ENCODE measurements around the gene PANX2. TPM values are rescaled to one million over a fixed set of nuclear protein-coding genes. Genes with fewer than 3 reads are reported as not detected.

PANX2 gene
- total and polyA plus RNA-seq, 8 donors: 0.25 to 1.8 (median 1.1) TPM; not detected in 3

DNA sequence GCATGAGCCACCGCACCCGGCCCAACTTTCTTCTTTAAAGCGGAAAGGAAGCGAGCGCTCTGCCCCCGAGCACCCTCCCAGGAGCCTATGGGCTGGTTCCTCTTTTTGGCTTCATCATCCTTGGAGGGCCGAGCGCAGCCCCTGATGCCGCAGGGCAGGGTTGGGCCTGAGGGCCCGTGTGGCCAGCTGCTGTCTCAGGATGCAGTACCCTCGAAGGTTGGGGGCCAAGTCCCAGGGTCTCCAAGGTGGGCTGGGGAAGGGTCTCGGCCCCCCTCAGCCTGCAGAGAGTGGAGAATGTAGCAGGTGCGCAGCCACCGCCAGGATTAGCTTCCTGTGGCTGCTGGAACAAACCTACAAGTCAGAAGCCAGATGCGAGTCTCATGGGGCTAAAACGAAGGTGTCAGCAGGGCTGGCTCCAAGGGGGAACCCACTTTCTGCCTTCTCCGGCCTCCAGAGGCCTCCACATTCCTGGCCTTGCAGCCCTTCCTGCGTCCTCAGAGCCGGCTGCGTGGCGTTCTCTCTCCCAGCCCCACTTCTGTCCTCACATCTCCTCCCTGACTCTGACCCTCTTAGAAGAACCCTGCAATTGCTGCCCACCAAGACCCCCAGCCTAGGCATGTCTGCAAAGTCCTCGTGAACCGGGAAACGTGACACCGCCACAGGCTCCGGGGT, 2.9 kb downstream of the PANX2 start:
- no peak for DNase-seq
- no peaks in the 10 kb centered on the region for H3K36me3 ChIP-seq
- TF ChIP-seq POLR2A (IDR thresholded peaks at IDR 0.05) (no peak), EP300 (IDR thresholded peaks at IDR 0.05) (no peak), POLR2AphosphoS5 (IDR thresholded peaks at IDR 0.05) (no peak)
- TF ChIP-seq, protein P1, sequence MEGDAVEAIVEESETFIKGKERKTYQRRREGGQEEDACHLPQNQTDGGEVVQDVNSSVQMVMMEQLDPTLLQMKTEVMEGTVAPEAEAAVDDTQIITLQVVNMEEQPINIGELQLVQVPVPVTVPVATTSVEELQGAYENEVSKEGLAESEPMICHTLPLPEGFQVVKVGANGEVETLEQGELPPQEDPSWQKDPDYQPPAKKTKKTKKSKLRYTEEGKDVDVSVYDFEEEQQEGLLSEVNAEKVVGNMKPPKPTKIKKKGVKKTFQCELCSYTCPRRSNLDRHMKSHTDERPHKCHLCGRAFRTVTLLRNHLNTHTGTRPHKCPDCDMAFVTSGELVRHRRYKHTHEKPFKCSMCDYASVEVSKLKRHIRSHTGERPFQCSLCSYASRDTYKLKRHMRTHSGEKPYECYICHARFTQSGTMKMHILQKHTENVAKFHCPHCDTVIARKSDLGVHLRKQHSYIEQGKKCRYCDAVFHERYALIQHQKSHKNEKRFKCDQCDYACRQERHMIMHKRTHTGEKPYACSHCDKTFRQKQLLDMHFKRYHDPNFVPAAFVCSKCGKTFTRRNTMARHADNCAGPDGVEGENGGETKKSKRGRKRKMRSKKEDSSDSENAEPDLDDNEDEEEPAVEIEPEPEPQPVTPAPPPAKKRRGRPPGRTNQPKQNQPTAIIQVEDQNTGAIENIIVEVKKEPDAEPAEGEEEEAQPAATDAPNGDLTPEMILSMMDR (IDR thresholded peaks at IDR 0.05): no peak
- peaks cover 16 to 96% (median 34%) of the 10 kb centered on the region in 3 donors for H3K27me3 ChIP-seq
- H3K27ac ChIP-seq: no peak overlapping the region
- peaks cover 13 to 23% (median 19%) of the 10 kb centered on the region in 4 donors for H3K4me1 ChIP-seq
- no peak overlapping the region for H3K4me3 ChIP-seq
- 77 to 84% (median 81%) methylated on average over 24 to 26 of the region's 26 CpGs for WGBS, 5 donors
- H3K9me3 ChIP-seq: no peaks in the 10 kb centered on the region
- intact Hi-C loops (cut with DNase I; ENCODE audit: low total_unique reads): no loop called here

DNA sequence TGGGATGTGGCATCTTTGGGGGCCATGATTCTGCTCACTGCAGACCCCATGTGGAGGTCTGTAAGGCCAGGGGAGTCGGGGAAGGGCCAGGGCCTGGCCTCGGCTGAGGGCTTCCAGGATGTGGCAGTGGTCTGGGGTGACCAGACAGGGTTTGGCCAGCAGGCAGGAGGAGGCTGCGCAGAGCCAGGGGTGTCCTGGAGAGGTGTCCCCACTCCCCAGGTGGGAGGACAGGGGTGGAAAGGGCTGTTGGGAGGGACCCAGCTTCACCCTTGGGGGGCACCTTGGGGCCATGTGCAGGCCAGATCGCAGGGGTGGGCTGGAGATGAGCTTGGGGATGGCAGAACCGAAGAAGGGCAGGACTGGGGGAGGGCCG, 3.4 kb downstream of the PANX2 start:
- Histone ChIP-seq H3K27ac (no peak overlapping the region), H3K4me1 (peaks cover 13 to 23% (median 19%) of the 10 kb centered on the region in 4 donors), H3K9me3 (no peaks in the 10 kb centered on the region), H3K27me3 (peaks cover 18 to 96% (median 31%) of the 10 kb centered on the region in 3 donors), H3K36me3 (no peaks in the 10 kb centered on the region), H3K4me3 (no peak overlapping the region)
- intact Hi-C loops (cut with DNase I; ENCODE audit: low total_unique reads): no loop called here
- WGBS, 5 donors: 86 to 96% (median 94%) methylated on average over 4 to 6 of the region's 6 CpGs
- DNase-seq: no peak
- TF ChIP-seq, protein P1 (IDR thresholded peaks at IDR 0.05): no peak
- no peak for TF ChIP-seq POLR2AphosphoS5 (IDR thresholded peaks at IDR 0.05)
- TF ChIP-seq POLR2A (IDR thresholded peaks at IDR 0.05): no peak
- no peak for TF ChIP-seq EP300 (IDR thresholded peaks at IDR 0.05)

DNA sequence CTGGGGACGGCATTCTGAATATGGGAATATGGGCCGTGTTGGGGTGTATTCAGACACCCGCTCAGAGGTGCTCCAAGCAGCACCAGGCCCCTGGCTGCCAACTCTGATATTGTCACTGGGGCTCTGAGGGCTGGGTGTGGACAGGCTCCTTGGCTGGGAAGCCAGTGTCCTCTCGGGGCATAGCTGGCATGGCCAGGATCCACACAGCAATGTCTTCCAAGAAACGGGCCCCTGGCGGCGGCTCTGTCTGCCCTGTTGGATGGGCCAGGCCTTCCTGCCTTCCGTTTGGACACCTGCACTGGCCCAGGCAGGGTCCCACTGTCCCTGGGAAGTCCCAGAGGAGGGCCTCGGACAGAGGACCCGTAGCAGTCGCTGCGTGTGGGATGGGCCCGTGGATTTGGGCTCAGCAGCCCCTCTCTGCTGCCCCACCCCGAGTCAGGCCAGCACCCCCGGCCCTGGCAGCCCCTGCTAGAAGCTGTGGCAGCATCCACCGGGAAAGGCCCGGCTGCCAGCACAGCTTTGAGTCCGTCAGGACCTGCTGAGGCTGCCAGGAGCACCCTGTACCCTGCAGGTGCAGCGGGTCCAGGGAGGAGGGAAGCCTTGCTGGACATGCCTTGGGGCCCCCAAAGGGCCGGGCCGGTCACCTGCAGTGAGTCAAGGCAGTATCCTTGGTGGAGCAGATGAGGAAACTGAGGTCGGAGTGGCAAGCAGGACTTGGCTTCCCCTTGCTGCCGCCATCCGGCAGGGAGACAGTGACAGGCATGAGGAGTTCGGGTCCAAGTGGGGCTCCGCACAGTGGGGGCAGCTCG, 4.1 kb downstream of the PANX2 start:
- Histone ChIP-seq H3K4me1 (peaks cover 9 to 18% (median 14%) of the 10 kb centered on the region in 4 donors), H3K36me3 (no peaks in the 10 kb centered on the region), H3K27me3 (peaks cover 17 to 96% (median 25%) of the 10 kb centered on the region in 3 donors), H3K9me3 (no peaks in the 10 kb centered on the region), H3K4me3 (no peak overlapping the region), H3K27ac (no peak overlapping the region)
- no peak for TF ChIP-seq EP300 (IDR thresholded peaks at IDR 0.05)
- no peak for TF ChIP-seq POLR2A (IDR thresholded peaks at IDR 0.05)
- TF ChIP-seq, protein P1 (IDR thresholded peaks at IDR 0.05): no peak
- TF ChIP-seq POLR2AphosphoS5 (IDR thresholded peaks at IDR 0.05): no peak
- DNase-seq: no peak
- 83 to 88% (median 87%) methylated on average over 15 to 27 of the region's 27 CpGs for WGBS, 5 donors
- intact Hi-C loops (cut with DNase I; ENCODE audit: low total_unique reads): no loop called here

DNA sequence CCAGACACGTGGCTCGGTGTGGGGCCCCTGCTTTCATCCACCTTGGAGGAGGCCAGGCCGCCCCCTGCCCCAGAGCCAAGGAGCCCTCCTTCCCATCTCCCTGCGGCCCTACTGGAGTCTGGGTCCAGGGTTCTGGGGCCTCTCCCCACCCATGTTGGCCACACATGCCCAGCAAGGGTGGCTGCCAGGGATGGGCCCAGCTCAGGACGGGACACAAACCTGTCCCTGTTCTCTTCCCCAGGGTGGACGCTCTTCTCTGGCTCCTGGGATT, 4.6 kb downstream of the PANX2 start:
- no peak overlapping the region for H3K4me3 ChIP-seq
- peaks cover 12 to 96% (median 20%) of the 10 kb centered on the region in 3 donors for H3K27me3 ChIP-seq
- no peak overlapping the region for H3K27ac ChIP-seq
- H3K9me3 ChIP-seq: no peaks in the 10 kb centered on the region
- H3K36me3 ChIP-seq: no peaks in the 10 kb centered on the region
- no peak for DNase-seq
- WGBS, 5 donors: 87 to 92% (median 88%) methylated on average over 5 to 6 of the region's 6 CpGs
- TF ChIP-seq POLR2A (IDR thresholded peaks at IDR 0.05): no peak
- peaks cover 5 to 14% (median 9%) of the 10 kb centered on the region in 4 donors for H3K4me1 ChIP-seq
- intact Hi-C loops (cut with DNase I; ENCODE audit: low total_unique reads): no loop called here
